SU-DHL-6 (cell line): Measurements from ENCODE around the gene MGME1.

ENCODE experiments used
- H2AFZ ChIP-seq: fragments of 200-600 bp; sonication (generic); 2 replicates; pipeline ENCODE4 v1.6.1; 2014; ENCODE audit warnings: low read depth, mild to moderate bottlenecking, moderate library complexity, mixed read lengths, antibody characterized with exemption, low read length; ENCODE audit not compliant: severe bottlenecking
- H3F3A ChIP-seq: fragments of 200-600 bp; shearing (Covaris generic); 2 replicates; pipeline ENCODE4 v1.6.0; 2016; ENCODE audit warnings: antibody characterized with exemption, mild to moderate bottlenecking; ENCODE audit not compliant: insufficient read depth
- H3K27ac ChIP-seq: fragments of 200-600 bp; sonication (generic); 2 replicates; pipeline ENCODE4 v1.5.1; 2016; ENCODE audit warnings: low read depth, mild to moderate bottlenecking, low read length, moderate library complexity, mixed read lengths
- H3K27me3 ChIP-seq: fragments of 200-600 bp; sonication (generic), shearing (Covaris generic); 2 replicates; pipeline ENCODE4 v1.6.0; 2014; ENCODE audit warnings: mild to moderate bottlenecking, low read length
- H3K36me3 ChIP-seq: fragments of 200-600 bp; sonication (generic); 2 replicates; pipeline ENCODE4 v1.6.1; 2014; ENCODE audit warnings: mild to moderate bottlenecking, low read length, mixed read lengths
- H3K4me2 ChIP-seq: fragments of 300-600, 200-600 bp; shearing (Covaris generic), sonication (generic); 2 replicates; pipeline ENCODE4 v1.6.0; 2014; ENCODE audit warnings: low read length, low read depth, mild to moderate bottlenecking; ENCODE audit not compliant: poor library complexity, severe bottlenecking
- H3K4me3 ChIP-seq: fragments of 200-600 bp; sonication (generic); 2 replicates; pipeline ENCODE4 v1.5.1; 2014; ENCODE audit warnings: antibody characterized with exemption, low read length, mild to moderate bottlenecking, mixed read lengths; ENCODE audit not compliant: insufficient read depth, poor library complexity, severe bottlenecking
- H3K79me2 ChIP-seq: fragments of 200-600 bp; sonication (generic); 2 replicates; pipeline ENCODE4 v1.6.1; 2014; ENCODE audit warnings: mild to moderate bottlenecking, low read length, moderate library complexity; ENCODE audit not compliant: insufficient read depth
- H3K9ac ChIP-seq: fragments of 200-600 bp; sonication (generic); 2 replicates; pipeline ENCODE4 v1.7.0; 2014; ENCODE audit warnings: mild to moderate bottlenecking, low read length
- H3K9me2 ChIP-seq: fragments of 200-600 bp; sonication (generic); replicated peaks from 2 replicates; pipeline ENCODE4 v1.6.1; 2014; ENCODE audit warnings: low read length; ENCODE audit not compliant: insufficient read depth
- H3K9me3 ChIP-seq: fragments of 200-600 bp; sonication (generic); 2 replicates; pipeline ENCODE4 v1.6.1; 2014; ENCODE audit warnings: low read length, mixed read lengths; ENCODE audit not compliant: insufficient read depth
- H4K20me1 ChIP-seq: fragments of 200-600 bp; sonication (generic); 2 replicates; pipeline ENCODE4 v1.6.1; 2014; ENCODE audit warnings: low read depth, mild to moderate bottlenecking, antibody characterized with exemption, low read length, moderate library complexity, mixed read lengths
- CTCF ChIP-seq: fragments of 200-600 bp; sonication (generic); IDR thresholded peaks from one replicate; pipeline ENCODE4 v1.5.1; 2017; ENCODE audit warnings: antibody characterized with exemption, mild to moderate bottlenecking, low read length, moderate library complexity; ENCODE audit not compliant: insufficient read depth, poor library complexity, severe bottlenecking
- EZH2phosphoT487 ChIP-seq: fragments of 200-600 bp; sonication (generic), shearing (Covaris generic); conservative IDR thresholded peaks from 2 replicates; pipeline ENCODE4 v1.6.1; 2018; ENCODE audit warnings: mild to moderate bottlenecking, antibody characterized with exemption, low read length, moderate library complexity, mixed read lengths

The MGME1 gene

DNA sequence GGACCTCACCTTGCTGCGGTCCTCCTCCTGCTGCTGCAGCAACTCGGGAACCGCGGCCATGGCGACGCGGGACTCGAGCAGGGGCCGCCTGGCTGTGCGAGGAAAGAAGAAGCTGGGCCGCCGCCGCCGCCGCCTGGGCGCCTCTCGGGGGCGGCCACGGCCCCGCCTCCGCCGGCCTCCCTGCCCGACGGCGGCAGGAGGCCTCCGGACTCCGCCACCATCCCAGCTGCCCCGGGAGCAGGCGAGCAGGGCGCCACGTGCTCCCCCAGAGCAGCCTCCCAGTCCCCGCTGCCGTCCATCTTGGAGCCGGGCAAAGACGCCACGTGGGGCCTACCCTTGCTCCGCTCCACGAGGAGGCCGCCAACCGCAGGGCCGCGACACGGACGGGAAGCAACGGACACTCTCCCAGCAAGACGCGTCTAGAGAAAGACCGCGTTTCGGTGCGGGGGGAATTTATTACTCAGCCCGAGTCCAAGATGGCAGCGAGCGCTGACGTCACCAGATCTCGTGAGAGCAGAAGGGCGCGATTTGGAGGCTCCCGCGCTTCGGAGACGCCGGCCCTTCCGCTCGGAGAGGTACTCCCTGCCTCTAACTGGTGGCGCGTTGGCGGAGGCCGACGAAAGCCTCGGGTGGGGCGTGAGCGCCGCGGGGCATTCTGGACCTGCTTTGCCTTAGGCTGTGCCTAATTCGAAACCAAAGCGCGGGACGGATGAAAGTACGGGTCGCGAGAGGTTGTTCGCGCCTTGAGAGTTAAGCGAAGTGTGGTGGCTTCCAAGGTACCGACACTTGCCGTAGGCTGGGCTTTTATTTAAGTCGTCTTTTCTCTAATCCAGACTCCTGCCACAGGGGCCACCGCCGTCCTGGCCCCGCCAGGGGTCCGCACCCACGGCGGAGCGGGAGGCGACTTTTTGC lies at the start of gene MGME1, which contains the start of gene SNX5:
Gene MGME1, plus strand, starts transcription at position 653 of the 912 bp plus-strand sequence. CDS start 842 bp downstream, outside the sequence.
Gene SNX5, minus strand, starts transcription at position 429 of the 912 bp plus-strand sequence. Its CDS starts 369 bp downstream, at position 60.
- H3K4me2 ChIP-seq = peak within 1 kb of the TSS; percentile 97
- H3K27me3 ChIP-seq = no peaks in the 10 kb centered on the region
- H3K9ac ChIP-seq = peak within 1 kb of the TSS; percentile 99
- no peaks in the 10 kb centered on the region for H3K9me3 ChIP-seq
- H3K27ac ChIP-seq = peak within 1 kb of the TSS; percentile 96
- H2AFZ ChIP-seq = peak within 1 kb of the TSS; percentile 8
- peaks cover 33% of the 10 kb centered on the region for H3K36me3 ChIP-seq
- H3K4me3 ChIP-seq = peak within 1 kb of the TSS; percentile 93
- H3K9me2 ChIP-seq = no peaks in the 10 kb centered on the region
- peaks cover 96% of the 10 kb centered on the region for H3K79me2 ChIP-seq
- peaks cover 28% of the 10 kb centered on the region for H4K20me1 ChIP-seq
- no peak for TF ChIP-seq EZH2phosphoT487
- TF ChIP-seq CTCF = no peak
- peaks cover 64% of the 10 kb centered on the region for H3F3A ChIP-seq

DNA sequence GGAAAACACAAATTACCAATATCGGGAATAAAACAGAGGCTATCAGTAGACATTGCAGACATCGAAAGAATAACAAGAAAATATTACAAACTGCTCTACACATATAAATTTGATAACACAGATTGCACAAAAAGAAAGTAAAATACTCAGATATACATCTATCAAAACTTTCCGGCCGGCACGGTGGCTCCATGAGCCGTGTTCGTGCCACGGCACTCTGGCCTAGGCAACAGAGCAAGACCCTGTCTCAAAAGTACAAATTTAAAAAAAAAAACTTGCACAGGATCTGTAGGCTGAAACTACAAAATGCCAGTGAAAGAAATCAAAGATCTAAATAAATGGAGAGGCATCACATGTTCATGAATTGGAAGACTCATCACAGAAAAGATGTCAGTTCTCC lies 49.7 kb upstream of the MGME1 start:
- no peak for TF ChIP-seq EZH2phosphoT487
- no peak for TF ChIP-seq CTCF
- Histone ChIP-seq H3K36me3 (no peaks in the 10 kb centered on the region), H3K79me2 (no peaks in the 10 kb centered on the region), H4K20me1 (no peaks in the 10 kb centered on the region), H2AFZ (no peak overlapping the region), H3K9ac (no peak overlapping the region), H3K27me3 (no peaks in the 10 kb centered on the region), H3K27ac (no peak overlapping the region), H3F3A (no peaks in the 10 kb centered on the region), H3K9me2 (no peaks in the 10 kb centered on the region), H3K4me3 (no peak overlapping the region), H3K4me2 (no peak overlapping the region), H3K9me3 (no peaks in the 10 kb centered on the region)

GRCh38 chr20:17921774-17922173 lies 47.0 kb upstream of the MGME1 start:
- no peaks in the 10 kb centered on the region for H3K9me2 ChIP-seq
- no peaks in the 10 kb centered on the region for H3K79me2 ChIP-seq
- H3K4me3 ChIP-seq = no peak overlapping the region
- H4K20me1 ChIP-seq = no peaks in the 10 kb centered on the region
- no peaks in the 10 kb centered on the region for H3K9me3 ChIP-seq
- TF ChIP-seq EZH2phosphoT487 = no peak
- no peak for TF ChIP-seq CTCF
- H2AFZ ChIP-seq = no peak overlapping the region
- H3K36me3 ChIP-seq = no peaks in the 10 kb centered on the region
- no peak overlapping the region for H3K4me2 ChIP-seq
- H3K27me3 ChIP-seq = no peaks in the 10 kb centered on the region
- no peak overlapping the region for H3K27ac ChIP-seq
- H3F3A ChIP-seq = no peaks in the 10 kb centered on the region
- no peak overlapping the region for H3K9ac ChIP-seq
